GM23338 (cell line): ENCODE data around the gene ACAT2. TPM values are rescaled to one million over a fixed set of nuclear protein-coding genes. Genes with fewer than 3 reads are reported as not detected.

ENCODE experiments used
- ATAC-seq: fragments of 200-7000 bp; cut with Tn5 transposase; 3 replicates; pipeline ENCODE4 v1.9.1; 2020
- DNase-seq: peaks from one replicate; pipeline ENCODE4 v3.0.0-alpha.2; 2015; ENCODE audit warnings: low spot score
- H2AFZ ChIP-seq: fragments of 200-600 bp; sonication (generic); 2 replicates; pipeline ENCODE4 v1.8.0; 2016; ENCODE audit warnings: antibody characterized with exemption, mild to moderate bottlenecking, moderate library complexity
- H3F3A ChIP-seq: fragments of 200-600 bp; sonication (generic); replicated peaks from 2 replicates; pipeline ENCODE4 v1.8.0; 2017; ENCODE audit warnings: antibody characterized with exemption, mixed run types, low read depth
- H3K27ac ChIP-seq: fragments of 200-600 bp; sonication (generic); 2 replicates; pipeline ENCODE4 v1.6.1; 2016; ENCODE audit warnings: low read depth
- H3K27me3 ChIP-seq: fragments of 200-600 bp; sonication (generic); 2 replicates; pipeline ENCODE4 v1.8.0; 2016; ENCODE audit warnings: mild to moderate bottlenecking, mixed run types, moderate library complexity; ENCODE audit not compliant: insufficient read depth
- H3K36me3 ChIP-seq: fragments of 200-600 bp; sonication (generic); 2 replicates; pipeline ENCODE4 v1.8.0; 2016; ENCODE audit warnings: mild to moderate bottlenecking; ENCODE audit not compliant: insufficient read depth
- H3K4me1 ChIP-seq: fragments of 200-600 bp; sonication (generic); 2 replicates; pipeline ENCODE4 v1.8.0; 2016; ENCODE audit warnings: mild to moderate bottlenecking, moderate library complexity; ENCODE audit not compliant: insufficient read depth
- H3K4me2 ChIP-seq: fragments of 200-600 bp; sonication (generic); 2 replicates; pipeline ENCODE4 v1.7.1; 2017; ENCODE audit warnings: mixed run types
- H3K4me3 ChIP-seq: fragments of 200-600 bp; sonication (generic); 2 replicates; pipeline ENCODE4 v1.6.1; 2016; ENCODE audit warnings: mixed run types
- H3K79me2 ChIP-seq: fragments of 200-600 bp; sonication (generic); replicated peaks from 2 replicates; pipeline ENCODE4 v1.8.0; 2017; ENCODE audit warnings: mild to moderate bottlenecking; ENCODE audit not compliant: insufficient read depth
- H3K9me2 ChIP-seq: fragments of 200-600 bp; sonication (generic); 2 replicates; pipeline ENCODE4 v1.8.0; 2017; ENCODE audit not compliant: insufficient read depth
- H4K20me1 ChIP-seq: fragments of 200-600 bp; sonication (generic); replicated peaks from 2 replicates; pipeline ENCODE4 v1.8.0; 2017; ENCODE audit warnings: mild to moderate bottlenecking; ENCODE audit not compliant: insufficient read depth
- H3K27ac Mint-ChIP-seq: 2 replicates; pipeline ENCODE4 v1.8.0; 2020; ENCODE audit warnings: inconsistent platforms, mild to moderate bottlenecking, moderate library complexity, mixed read lengths
- H3K27me3 Mint-ChIP-seq: 3 replicates; pipeline ENCODE4 v1.8.0; 2022; ENCODE audit warnings: low read depth, mild to moderate bottlenecking, moderate library complexity, mixed read lengths, inconsistent platforms; ENCODE audit not compliant: insufficient read depth, poor library complexity
- H3K36me3 Mint-ChIP-seq: 3 replicates; pipeline ENCODE4 v1.8.0; 2021; ENCODE audit warnings: low read depth, mild to moderate bottlenecking, inconsistent platforms, moderate library complexity, mixed read lengths
- H3K4me1 Mint-ChIP-seq: 3 replicates; pipeline ENCODE4 v1.8.0; 2020; ENCODE audit warnings: mild to moderate bottlenecking, inconsistent platforms, mixed read lengths
- H3K4me3 Mint-ChIP-seq: 3 replicates; pipeline ENCODE4 v1.8.0; 2021; ENCODE audit warnings: moderate library complexity, mild to moderate bottlenecking, inconsistent platforms, mixed read lengths
- H3K9me3 Mint-ChIP-seq: 3 replicates; pipeline ENCODE4 v1.8.0; 2020; ENCODE audit warnings: moderate library complexity, mild to moderate bottlenecking, inconsistent platforms, mixed read lengths
- CREB1 ChIP-seq: fragments of 250-450 bp; sonication (Bioruptor Pico); IDR thresholded peaks from 2 replicates; pipeline ENCODE4 v1.5.0; 2020; ENCODE audit warnings: low read depth, mild to moderate bottlenecking, moderate library complexity
- CTCF ChIP-seq, 2 experiments: fragments of 200-600 bp in 1 of 2; sonication (generic) in 1 of 2; conservative IDR thresholded peaks; 2 replicates each; pipeline versions ENCODE4 v1.5.1 to v1.6.1; 2016 to 2017; ENCODE audit warnings: antibody characterized with exemption in 2 of 2, low read depth in 2 of 2, mild to moderate bottlenecking in 2 of 2, moderate library complexity in 1 of 2
- ETS1 ChIP-seq: IDR thresholded peaks from 2 replicates; pipeline ENCODE4 v1.6.1; 2016; ENCODE audit warnings: antibody characterized with exemption
- EZH2 ChIP-seq: fragments of 200-600 bp; sonication (generic); IDR thresholded peaks from one replicate; pipeline ENCODE4 v1.8.0; 2017; ENCODE audit warnings: antibody characterized with exemption, mild to moderate bottlenecking, low read depth; ENCODE audit not compliant: unreplicated experiment
- EZH2phosphoT487 ChIP-seq: fragments of 200-600 bp; sonication (generic); IDR thresholded peaks from one replicate; pipeline ENCODE4 v1.8.1; 2018; ENCODE audit warnings: antibody characterized with exemption; ENCODE audit not compliant: unreplicated experiment
- JUNB ChIP-seq: IDR thresholded peaks from one replicate; pipeline ENCODE4 v1.6.1; 2016; ENCODE audit warnings: antibody characterized with exemption; ENCODE audit not compliant: unreplicated experiment
- NANOG ChIP-seq: IDR thresholded peaks from 2 replicates; pipeline ENCODE4 v1.6.1; 2016; ENCODE audit warnings: antibody characterized with exemption, borderline replicate concordance
- POLR2AphosphoS5 ChIP-seq: IDR thresholded peaks from 2 replicates; pipeline ENCODE4 v1.6.1; 2016; ENCODE audit warnings: antibody characterized with exemption, low read depth
- REST ChIP-seq: IDR thresholded peaks from one replicate; pipeline ENCODE4 v1.6.1; 2018; ENCODE audit warnings: antibody characterized with exemption; ENCODE audit not compliant: unreplicated experiment
- ZNF331 ChIP-seq: fragments of 250-450 bp; sonication (Bioruptor Pico); IDR thresholded peaks from 2 replicates; pipeline ENCODE4 v1.5.0; 2020; ENCODE audit warnings: low read depth, mild to moderate bottlenecking, moderate library complexity
- polyA plus RNA-seq: library from polyadenylated mRNA; unstranded; fragments of >200 nt; fragmentation: Nextera tagmentation; extraction: Ambion mirVana; gene quantifications from 2 replicates; pipeline ENCODE4 v1.2.1, GENCODE V29; 2016
- total RNA-seq: library from RNA; depleted of rRNA; stranded (reverse); fragments of >200 nt; shearing (Covaris generic); gene quantifications from 2 replicates; pipeline ENCODE4 v1.2.3, GENCODE V29; 2014

ACAT2 gene
- total and polyA plus RNA-seq, 2 experiments from 2014 or later: 108 to 151 TPM

- no peaks in the 10 kb centered on the region for H3F3A ChIP-seq
- H3K27me3 ChIP-seq: no peaks in the 10 kb centered on the region
- H3K36me3 ChIP-seq: no peaks in the 10 kb centered on the region
- Mint-ChIP-seq H3K4me3 (no peak overlapping the region), H3K27ac (no peak overlapping the region), H3K4me1 (peaks cover 16% of the 10 kb centered on the region), H3K27me3 (peaks cover 17% of the 10 kb centered on the region), H3K36me3 (no peaks in the 10 kb centered on the region; the same call in 2 of the 3 replicates), H3K9me3 (no peaks in the 10 kb centered on the region)
- no peak overlapping the region for H3K27ac ChIP-seq
- no peaks in the 10 kb centered on the region for H3K9me2 ChIP-seq
- no peaks in the 10 kb centered on the region for H3K79me2 ChIP-seq
- TF ChIP-seq CREB1 (no peak), ETS1 (no peak), POLR2AphosphoS5 (no peak), ZNF331 (CRISPR knock-in tag) (no peak), CTCF (conservative IDR thresholded peaks at IDR 0.05; ENCODE audit: low read depth in 2 of 2) (no peak), JUNB (no peak), REST (no peak), NANOG (no peak), EZH2 (no peak)
- no peak overlapping the region for H2AFZ ChIP-seq
- ATAC-seq (no peak), DNase-seq (no peak)
- H3K4me1 ChIP-seq: no peaks in the 10 kb centered on the region
- H3K4me2 ChIP-seq: no peak overlapping the region
- H3K4me3 ChIP-seq: no peak overlapping the region
- no peaks in the 10 kb centered on the region for H4K20me1 ChIP-seq
Measured at GRCh38 chr6:159821726-159822125, 59.9 kb downstream of the ACAT2 start.

GRCh38 chr6:159823953-159824352 lies 62.1 kb downstream of the ACAT2 start:
- DNase-seq: no peak
- no peaks in the 10 kb centered on the region for H3K9me3 Mint-ChIP-seq
- Histone ChIP-seq H3K4me1 (no peaks in the 10 kb centered on the region), H3K79me2 (no peaks in the 10 kb centered on the region), H3K27me3 (no peaks in the 10 kb centered on the region), H3K36me3 (no peaks in the 10 kb centered on the region), H3K4me2 (no peak overlapping the region), H3K4me3 (no peak overlapping the region), H3K27ac (no peak overlapping the region), H4K20me1 (no peaks in the 10 kb centered on the region), H2AFZ (no peak overlapping the region), H3K9me2 (no peaks in the 10 kb centered on the region), H3F3A (no peaks in the 10 kb centered on the region)
- no peaks in the 10 kb centered on the region; the same call in 2 of the 3 replicates for H3K36me3 Mint-ChIP-seq
- no peak overlapping the region for H3K4me3 Mint-ChIP-seq
- peaks cover 16% of the 10 kb centered on the region for H3K27me3 Mint-ChIP-seq
- H3K27ac Mint-ChIP-seq: no peak overlapping the region
- ATAC-seq: no peak
- peaks cover 22% of the 10 kb centered on the region for H3K4me1 Mint-ChIP-seq
- TF ChIP-seq ZNF331 (CRISPR knock-in tag) (no peak), POLR2AphosphoS5 (no peak), REST (no peak), EZH2 (no peak), CREB1 (no peak), EZH2phosphoT487 (no peak)
